Fibroblast of the conjunctiva (primary cell): ENCODE measurements around the gene RNF145.
"Not testable (repeated sequence)": the region's sequence is repeated elsewhere in the genome, so short reads cannot be mapped to it uniquely, and the experiment has no call there.

ENCODE experiments used
- DNase-seq: peaks from one replicate; pipeline ENCODE4 v3.0.0-alpha.2; 2010; ENCODE audit warnings: low read depth

The RNF145 gene

DNA sequence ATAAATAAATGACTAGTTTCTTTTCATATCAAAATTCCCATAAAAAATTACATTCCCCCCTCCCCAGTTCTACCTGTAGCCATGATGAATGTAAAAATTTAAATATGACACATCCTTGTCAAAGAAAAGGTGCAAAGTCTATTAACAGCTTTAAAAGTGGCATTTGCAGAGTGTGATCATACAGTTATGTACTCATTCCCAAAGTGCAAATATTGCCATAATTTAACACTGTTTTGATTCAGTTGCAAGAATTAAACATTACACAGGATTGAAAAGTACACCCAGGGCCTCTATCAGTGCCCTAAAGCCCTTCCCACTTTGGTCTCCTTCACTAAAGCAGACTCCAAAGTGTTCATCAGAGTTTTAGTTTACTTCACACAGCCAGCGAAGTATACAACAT, 51.8 kb downstream of the RNF145 start:
- no peak for DNase-seq

DNA sequence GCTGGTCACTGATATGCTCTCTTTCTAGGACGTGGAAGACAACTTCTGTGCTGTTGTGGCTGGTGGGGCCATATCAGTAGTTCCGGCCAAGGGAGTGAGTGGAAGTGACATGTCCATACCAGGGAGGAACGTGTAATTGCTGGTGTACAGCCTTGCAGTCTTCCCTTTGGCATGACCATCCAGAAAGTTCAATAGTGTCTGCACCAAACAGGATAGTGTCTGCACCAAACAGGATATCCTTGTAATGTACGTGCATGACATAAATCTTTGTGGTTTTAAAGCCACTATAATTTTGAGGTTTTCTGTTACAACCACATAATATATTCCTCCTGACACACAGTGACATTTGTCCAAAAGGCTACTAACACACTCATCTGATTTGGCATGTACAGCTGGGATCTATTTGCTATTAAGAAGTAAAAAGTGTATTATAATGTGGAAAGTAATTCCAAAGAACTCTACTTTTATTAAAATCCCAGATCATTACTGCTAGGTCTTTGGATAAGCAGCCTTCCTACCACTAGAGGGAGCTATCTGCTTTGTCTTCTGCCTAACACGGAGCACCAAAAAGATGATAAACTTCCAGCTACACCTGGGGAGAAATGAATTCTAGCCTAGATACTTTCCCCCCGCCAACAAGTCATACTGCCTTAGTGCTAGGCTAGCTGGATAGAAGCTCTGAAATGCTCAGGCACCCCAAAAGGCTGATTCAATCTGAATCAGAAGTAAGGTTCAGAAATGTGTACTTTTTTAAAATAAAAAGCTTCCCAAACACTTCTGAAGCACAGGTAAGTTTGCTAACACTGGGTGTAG, 52.7 kb downstream of the RNF145 start:
- peak; percentile 66 for DNase-seq

DNA sequence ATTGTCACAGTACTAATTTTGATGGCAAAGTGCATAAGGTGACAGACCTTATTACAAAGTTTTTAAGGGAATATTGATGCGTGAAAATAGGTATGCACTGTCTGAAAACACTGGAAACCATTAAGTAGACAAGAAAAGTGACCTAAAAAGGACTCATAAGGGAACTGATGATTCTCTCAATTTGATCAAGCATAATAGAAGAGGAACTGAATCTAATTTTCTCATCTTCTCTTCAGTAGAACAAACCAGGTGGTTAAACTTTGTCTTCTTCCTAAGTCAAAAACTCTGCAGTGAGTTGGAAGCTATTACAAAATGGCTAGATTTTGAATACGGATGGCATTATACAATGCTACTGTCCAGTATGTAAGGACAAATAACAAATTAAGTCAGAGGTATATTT, 53.4 kb downstream of the RNF145 start:
- no peak for DNase-seq

GRCh38 chr5:159152876-159153275, 56.5 kb downstream of the RNF145 start:
- no peak for DNase-seq

- no peak for DNase-seq
These were observed 60.3 kb downstream of the RNF145 start for GRCh38 chr5:159149085-159149484.

- no peak for DNase-seq
These were observed 61.4 kb downstream of the RNF145 start for GRCh38 chr5:159147976-159148375.

- DNase-seq, result no peak
These were observed 62.5 kb downstream of the RNF145 start for GRCh38 chr5:159146839-159147238.

- DNase-seq, result not testable (repeated sequence)
These were observed 64.2 kb downstream of the RNF145 start for GRCh38 chr5:159145160-159145559.

DNA sequence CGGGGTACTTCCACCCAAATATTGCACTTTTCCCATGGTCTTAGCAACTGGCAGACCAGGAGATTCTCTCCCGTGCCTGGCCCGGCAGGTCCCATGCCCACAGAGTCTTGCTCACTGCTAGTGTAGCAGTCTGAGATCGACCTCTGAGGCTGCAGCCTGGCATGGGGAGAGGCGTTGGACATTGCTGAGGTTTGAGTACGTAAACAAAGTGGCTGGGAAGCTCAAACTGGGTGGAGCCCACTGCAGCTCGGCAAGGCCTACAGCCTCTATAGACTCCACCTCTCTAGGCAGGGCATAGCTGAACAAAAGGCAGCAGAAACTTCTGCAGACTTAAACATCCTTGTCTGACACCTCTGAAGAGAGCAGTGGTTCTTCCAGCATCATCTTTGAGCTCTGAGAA, 69.6 kb downstream of the RNF145 start:
- no peak for DNase-seq

- peak; percentile 47 for DNase-seq
These were observed 73.3 kb downstream of the RNF145 start for GRCh38 chr5:159135896-159136531.

DNA sequence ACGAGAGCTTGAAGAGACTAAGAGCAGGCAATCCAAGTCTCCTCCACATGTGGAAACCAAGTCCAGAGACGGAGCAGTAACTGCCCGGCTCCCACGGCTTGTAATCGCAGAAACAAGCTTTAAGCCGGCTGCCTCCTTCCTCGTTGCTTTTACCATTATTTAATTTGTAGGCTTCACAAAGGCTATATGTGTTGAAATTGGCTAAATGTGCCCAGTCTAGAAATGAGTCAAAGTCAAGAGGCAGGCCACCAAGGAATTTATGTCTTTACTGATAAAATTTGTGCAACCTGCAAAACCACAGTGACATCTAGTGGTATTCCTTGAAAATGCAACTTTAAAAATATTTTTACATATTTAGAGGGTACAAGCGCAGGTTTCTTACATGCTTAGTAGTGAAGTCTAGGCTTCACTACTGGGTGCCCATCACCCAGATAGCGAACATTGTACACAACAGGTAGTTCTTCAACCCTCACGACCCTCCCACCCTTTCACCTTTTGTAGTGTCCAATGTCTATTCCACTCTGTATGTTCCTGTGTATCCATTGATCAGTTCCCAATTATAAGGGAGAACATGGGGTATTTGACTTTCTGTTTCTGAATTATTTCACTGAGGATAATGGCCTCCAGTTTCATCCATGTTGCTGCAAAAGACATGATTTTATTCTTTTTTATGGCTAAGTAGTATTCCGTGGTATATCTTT, 76.2 kb downstream of the RNF145 start:
- peak; percentile 77 for DNase-seq

- no peak for DNase-seq
These were observed 76.8 kb downstream of the RNF145 start for GRCh38 chr5:159132429-159133040.

DNA sequence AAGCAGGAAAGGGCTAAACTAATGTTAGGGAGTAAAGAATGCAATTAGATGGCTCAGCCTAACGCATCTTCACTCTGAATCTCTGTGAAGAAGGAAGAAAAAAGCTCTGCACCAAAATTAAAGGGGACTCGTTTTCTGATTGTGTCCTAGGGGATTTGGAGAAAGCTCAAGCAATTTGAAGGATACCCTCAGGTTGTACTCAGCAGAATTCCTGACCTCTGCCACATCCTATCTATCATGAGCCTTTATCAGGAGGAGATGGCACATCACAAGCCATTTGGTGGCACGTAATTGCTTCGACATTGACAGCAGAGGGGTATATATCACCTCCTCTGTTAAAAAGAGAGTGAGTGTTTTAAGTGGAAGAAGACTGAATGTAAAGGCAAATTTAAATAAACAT, 77.4 kb downstream of the RNF145 start:
- DNase-seq, result no peak

GRCh38 chr5:159130871-159131270, 78.5 kb downstream of the RNF145 start:
- DNase-seq, result no peak

DNA sequence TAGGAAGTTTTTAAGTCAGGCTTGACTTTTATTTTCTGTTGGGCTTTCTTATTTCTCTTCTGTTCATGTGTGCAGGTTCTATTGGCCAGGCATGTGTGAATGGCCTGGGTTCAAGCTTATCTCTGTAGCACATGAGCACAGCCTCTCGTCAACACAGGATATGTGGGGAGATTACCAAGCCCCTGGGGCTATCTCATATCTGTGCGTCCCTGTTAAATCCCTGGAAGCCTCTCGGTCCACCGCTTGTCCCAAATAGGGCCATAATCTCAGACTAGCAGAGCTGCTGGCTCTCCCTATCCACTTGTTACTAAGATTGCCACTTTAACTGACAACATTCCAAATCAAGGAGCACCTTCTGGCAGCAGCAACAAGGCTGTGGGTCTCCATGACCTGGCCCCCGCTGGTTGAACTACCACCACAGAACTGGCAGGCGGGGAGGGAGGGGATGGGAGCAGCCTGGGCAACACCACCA, 81.2 kb downstream of the RNF145 start:
- no peak for DNase-seq

DNA sequence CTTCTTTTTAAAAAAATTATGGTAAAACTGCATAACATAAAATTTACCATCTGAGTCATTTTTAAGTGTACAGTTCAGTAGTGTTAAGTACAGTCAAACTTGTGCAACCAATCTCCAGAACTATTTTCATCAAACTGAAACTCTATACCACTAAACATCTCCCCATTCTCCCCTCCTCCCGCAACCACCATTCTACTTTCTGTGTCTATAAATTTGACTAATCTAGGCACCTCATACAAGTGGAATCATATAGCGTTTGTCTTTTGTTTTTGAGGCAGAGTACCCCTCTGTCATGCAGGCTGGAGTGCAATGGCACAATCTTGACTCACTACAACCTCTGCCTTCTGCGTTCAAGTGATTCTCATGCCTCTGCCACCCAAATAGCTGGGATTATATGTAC, 85.7 kb downstream of the RNF145 start:
- no peak for DNase-seq

DNA sequence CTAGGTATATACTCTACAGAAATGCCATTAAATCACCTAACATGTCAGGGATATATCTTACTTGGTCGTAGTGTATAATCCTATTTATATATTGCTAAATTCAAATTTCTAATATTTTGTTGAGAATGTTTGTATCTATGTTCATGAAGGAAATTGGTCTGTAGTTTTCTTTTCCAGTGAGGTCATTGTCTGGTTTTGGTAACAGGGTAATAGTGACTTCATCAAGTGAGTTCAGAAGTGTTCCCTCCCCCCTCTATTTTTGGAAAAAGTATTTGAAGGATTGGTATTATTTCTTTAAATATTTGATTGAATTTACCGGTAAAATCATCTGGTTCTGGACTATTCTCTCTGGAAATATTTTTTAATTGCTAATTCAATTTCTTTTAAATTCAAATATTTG, 86.2 kb downstream of the RNF145 start:
- no peak for DNase-seq

- DNase-seq, result no peak
These were observed 88.3 kb downstream of the RNF145 start for GRCh38 chr5:159121061-159121460.

- no peak for DNase-seq
These were observed 88.9 kb downstream of the RNF145 start for GRCh38 chr5:159120446-159120845.

DNA sequence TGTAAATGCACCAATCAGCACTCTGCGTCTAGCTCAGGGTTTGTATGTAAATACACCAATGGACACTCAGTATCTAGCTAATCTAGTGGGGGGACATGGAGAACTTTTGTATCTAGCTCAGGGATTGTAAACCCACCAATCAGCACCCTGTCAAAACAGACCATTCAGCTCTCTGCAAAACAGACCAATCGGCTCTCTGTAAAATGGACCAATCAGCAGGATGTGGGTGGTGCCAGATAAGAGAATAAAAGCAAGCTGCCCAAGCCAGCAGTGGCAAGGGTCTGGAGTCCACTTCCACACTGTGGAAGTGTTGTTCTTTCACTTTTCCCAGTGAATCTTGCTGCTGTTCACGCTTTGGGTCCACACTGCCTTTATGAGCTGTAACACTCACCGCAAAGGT, 89.5 kb downstream of the RNF145 start:
- DNase-seq, result not testable (repeated sequence)

DNA sequence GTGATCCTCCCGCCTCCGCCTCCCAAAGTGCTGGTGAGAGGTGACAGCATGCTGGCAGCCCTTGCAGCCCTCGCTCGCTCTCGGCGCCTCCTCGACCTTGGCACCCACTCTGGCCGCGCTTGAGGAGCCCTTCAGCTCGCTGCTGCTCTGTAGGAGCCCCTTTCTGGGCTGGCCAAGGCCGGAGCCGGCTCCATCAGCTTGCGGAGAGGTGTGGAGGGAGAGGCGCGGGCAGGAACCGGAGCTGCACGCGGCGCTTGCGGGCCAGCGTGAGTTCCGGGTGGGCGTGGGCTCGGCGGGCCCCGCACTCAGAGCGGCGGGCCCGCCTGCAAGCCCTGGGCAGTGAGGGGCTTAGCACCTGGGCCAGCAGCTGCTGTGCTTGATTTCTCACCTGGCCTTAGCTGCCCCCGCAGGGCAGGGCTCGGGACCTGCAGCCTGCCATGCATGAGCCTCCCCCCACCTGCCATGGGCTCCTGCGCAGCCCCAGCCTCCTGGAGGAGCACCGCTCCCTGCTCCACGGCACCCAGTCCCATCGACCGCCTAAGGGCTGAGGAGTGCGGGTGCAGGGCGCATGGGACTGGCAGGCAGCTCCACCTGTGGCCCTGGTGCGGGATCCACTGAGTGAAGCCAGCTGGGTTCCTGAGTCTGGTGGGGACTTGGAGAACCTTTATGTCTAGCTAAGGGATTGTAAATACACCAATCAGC, 90.2 kb downstream of the RNF145 start:
- not testable (repeated sequence) for DNase-seq

DNA sequence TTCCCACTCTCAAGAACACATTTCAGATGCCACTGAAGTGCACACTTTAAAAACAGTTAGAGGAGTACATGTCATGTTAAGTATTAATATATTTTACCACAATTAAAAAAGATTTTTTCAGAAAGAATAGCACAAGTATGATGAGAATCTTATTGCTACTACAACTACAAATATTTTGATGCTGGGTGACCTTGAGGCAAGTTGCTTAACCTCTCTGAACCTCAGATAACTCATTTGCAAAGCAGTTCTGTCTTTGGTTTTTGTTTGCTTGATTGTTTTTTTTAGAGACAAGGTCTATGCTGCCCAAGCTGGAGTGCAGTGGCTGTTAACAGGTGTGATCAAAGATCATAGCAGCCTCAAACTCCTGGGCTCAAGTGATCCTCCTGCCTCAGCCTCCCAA, 95.9 kb downstream of the RNF145 start:
- no peak for DNase-seq
